Amygdala (tissue), 56 donors: ENCODE measurements around the gene ERCC8.
"Not testable (repeated sequence)": the region's sequence is repeated elsewhere in the genome, so short reads cannot be mapped to it uniquely, and the experiment has no call there.

Experiments
- DNase-seq, 56 donors: peaks; one replicate each; lab custom pipeline; 2025; lab: John Stamatoyannopoulos, UW

ERCC8 gene

DNA sequence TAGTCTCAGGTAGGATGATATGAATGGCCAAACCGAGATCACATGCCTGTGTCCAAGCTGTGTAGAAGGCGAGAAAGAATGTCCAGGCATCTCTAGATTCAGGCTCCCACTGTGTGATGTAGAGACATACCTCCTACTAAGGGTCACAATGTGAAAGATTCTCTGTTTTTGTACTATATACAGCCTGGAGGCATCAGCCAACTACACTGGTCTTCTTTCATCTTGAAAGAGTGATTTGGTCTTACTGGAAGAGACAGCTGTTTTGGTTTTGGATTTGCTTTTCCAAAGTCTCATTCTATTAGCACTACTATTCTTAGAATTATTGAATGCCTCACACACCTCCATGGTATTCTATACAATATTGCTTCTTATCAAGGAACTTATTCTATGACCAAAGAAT, 26.4 kb downstream of the ERCC8 start:
- DNase-seq: no peak

DNA sequence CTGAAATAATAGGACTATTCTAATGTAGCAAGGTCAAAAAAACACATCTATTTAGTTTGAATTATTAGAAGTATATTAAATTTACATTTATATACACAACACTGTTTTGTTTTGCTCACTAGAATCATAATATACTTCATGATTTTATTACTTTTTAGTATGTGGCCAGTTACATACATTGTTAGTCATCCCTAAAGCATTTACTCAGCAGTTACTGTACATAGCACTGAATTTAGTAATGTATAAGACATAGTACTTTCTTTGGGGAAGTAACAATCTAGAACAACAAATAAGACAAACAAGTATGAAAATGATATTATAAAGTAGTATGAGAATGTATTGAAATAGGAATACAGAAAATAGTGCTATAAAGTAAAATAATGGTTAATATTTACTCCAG, 28.2 kb downstream of the ERCC8 start:
- no peak for DNase-seq

DNA sequence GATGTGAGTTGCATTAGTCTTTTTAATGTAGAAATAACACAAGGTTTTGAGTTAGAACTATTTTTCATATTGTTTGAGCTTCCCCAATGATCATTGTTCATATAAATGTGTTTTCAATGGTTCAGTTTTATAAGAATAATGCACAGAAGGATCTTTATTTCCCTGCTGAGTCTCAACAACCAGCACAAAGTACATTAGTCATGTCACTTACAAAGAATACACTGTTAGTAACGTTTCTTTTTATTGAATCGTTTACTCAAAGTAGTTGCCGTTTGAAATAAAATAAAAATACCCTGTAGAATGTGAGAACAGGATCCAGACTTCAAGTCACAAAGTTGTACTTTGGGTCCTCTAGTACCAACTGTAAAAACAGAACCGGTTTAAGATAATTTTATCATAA, 41.5 kb downstream of the ERCC8 start:
- peak in 1 of 56 donors; percentile 7 for DNase-seq

DNA sequence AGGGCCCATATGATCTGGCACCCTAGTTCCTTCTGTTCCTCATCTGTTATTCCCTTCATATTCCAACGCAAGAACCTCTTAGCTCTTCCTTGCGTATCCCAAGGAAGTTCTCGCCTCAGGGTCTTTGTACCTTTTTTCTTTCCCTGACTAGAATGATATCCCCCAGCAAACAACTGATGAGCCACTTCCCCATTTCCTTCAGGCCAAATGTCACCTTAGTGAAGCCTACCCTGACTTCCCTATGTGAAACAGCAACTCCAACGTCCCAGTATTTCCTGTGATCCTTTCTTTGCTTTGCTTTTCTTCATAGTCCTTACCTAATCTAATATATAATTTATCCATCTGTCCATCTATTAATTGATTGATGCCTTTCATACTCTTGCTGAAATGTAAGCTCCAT, 47.9 kb downstream of the ERCC8 start:
- DNase-seq: no peak

DNA sequence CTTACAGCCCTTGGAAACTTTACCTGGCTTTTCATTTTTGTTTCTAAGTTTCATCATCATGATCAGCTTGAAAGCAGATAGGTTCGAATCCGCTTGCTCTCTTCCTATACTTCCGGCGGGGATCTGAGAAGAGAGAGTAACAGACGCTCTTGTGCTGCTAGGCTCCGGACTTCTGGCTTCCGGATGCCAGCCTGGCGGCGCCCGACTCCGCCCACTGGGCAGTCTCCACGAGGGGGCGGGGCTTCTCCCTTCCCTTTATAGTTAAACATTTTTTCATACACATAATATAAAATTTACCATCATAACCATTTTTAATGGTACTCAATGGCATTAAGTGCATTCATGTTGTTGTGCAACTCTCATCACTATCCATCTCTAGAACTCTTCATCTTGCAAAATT, 51.3 kb downstream of the ERCC8 start:
- DNase-seq: no peak

DNA sequence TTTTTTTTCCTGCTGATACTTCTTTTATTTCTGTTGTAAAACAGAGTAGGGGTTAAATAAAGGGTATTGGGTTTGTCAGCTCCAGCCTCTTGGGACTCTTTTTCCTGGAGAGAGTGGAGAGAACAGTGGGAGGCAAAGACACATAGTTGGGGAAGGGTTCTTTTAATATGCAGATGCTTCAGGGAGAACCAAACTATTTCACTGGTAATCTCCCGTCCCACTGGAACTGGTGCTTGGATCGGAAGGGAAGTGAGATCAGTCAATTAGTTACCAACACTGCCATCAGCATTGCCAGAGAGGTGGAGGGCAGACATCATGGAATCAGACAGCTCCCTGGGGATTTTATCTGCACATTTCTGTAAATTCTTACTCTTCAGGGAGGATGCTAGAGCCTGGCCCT, 53.2 kb downstream of the ERCC8 start:
- no peak for DNase-seq

DNA sequence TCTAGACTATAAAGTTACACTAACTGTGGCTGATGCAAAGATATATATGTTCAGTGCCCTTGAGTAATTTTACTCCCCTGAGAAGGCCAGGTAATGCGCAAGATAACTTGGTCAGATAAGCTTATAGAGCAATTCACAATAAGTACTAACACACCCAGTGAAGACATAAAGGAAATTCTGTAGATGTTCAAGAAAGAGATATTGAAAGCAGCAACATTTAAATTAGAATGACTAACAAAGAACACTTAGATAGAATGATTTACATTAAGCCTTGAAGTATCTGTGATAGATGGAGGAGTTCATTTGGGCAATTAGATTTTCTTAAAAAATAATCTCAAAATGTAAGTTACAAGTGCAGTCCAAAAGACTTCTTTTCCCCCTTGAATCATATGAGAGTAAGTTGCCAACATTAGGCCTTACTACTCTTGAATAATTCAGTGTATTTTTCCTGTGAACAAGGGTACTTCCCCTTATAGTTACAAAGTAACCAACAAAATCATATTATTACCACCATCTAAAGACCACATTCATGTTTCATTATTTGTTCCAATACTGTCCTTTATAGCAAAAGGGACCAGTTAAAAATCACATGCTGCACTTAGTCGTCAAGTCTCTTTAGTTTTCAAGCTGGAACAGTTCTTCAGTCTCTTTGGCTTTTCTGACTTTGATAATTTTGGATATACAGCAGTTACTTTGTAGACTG, 56.4 kb downstream of the ERCC8 start:
- DNase-seq: no peak

DNA sequence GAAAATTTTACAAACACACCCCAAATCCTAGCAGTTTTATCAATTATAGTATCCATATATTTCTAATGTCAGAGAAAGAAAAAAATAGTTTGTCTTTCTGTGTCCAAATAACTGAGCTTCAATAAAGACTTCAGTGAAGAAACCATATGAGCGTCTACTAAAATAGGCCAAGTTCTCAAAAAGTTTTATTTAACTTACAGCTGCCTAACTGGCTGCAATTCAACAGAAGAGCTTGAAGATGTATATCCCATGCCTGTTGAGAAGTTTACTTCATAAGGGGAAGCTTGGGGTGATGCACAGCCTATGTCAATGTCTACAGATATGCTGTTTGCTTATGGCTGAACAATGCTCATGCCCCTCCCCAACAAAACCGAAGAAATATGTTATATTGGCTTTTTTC, 57.1 kb downstream of the ERCC8 start:
- no peak for DNase-seq

DNA sequence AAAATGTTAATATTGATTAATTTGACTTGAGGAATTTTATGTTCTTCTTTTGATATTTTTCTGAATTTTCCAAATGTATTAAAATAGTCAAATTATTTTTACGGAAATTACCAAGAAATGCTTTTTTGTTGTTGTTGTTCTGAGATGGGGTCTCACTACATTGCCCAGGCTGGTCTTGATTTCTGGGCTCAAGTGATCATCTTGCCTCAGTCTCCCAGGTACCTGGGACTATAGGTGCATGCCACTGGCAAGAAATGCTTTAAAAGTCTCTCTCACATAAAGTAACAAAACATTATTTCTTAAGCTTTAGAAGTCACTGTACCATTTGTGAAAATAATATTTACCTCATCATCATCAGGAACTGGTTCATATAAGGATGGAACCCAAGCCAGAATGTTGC, 57.8 kb downstream of the ERCC8 start:
- DNase-seq: no peak

DNA sequence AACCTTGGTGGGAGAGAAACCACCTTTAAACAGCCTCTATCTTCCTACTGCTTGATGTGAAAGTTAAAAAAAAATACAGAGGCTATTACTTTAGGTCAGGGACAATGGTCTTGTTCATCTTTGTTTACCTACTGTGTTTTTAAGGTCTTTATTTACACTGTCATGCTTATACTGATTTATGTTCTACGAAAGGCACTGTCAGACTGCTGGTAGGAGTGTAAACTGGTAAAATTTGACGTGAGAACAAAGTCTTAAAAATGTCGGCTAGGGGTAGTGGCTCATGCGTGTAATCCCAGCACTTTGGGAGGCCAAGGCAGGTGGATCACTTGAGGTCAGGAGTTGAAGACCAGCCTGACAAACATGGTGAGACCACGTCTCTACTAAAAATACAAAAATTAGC, 58.7 kb downstream of the ERCC8 start:
- no peak for DNase-seq

DNA sequence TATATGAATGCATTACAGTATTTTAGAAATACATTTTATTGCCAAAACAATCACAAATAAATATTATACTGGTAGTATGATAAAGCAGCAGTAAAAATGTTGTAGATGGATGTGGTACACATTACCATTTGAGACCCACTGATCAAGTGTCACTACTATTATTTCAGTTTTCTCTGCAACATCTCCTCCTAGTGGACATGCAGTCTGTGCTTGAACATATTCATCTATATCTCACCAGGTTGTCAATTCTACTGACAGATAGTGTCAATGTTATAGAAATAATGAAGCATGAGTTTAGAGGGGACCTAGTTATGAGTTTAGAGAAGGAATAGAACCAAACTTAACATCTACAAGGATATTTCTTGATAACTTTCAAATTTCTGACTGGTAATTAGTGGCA, 61.6 kb downstream of the ERCC8 start:
- DNase-seq: no peak

DNA sequence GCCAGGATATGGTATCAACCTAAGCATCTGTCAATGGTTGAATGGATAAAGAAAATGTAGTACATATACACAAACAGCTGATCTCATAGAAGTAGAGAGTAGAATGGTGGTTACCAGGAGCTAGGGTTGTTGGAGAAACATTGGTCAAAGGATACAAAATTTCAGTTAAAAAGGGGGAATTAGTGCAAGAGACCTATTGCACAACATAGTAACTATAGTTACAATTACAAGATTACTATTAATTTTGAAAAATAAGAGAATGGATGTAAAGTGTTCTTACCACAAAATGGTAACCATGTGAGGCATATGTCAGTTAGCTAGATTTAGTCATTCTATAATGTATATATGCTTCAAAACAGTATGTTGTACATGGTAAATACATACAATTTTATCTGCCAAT, 72.0 kb downstream of the ERCC8 start:
- DNase-seq: no peak

DNA sequence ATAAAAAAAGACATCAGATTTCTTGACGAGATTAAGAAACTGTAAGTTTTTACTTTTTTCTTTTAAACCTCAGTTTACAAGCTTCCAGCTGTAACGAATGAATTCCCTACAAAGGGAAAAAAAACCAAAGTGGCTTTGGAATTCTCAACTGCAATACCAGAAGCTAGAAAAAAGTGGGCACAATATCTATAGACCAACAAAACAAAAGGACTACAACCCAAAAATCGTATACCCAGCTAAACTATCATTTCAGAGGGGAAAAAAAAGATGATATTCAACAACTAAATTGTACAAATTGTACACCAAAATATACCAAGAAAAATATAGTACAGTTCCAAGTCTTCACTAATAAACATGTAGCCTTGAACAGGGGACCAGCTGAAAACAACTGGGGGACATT, 74.0 kb downstream of the ERCC8 start:
- DNase-seq: no peak

DNA sequence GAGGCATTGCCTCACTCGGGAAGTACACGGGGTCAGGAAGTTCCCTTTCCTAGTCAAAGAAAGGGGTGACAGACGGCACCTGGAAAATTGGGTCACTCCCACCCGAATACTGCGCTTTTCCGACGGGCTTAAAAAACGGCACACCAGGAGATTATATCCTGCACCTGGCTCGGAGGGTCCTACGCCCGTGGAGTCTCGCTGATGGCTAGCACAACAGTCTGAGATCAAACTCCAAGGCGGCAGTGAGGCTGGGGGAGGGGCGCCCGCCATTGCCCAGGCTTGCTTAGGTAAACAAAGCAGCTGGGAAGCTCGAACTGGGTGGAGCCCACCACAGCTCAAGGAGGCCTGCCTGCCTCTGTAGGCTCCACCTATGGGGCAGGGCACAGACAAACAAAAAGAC, 84.3 kb downstream of the ERCC8 start:
- DNase-seq: not testable (repeated sequence)

DNA sequence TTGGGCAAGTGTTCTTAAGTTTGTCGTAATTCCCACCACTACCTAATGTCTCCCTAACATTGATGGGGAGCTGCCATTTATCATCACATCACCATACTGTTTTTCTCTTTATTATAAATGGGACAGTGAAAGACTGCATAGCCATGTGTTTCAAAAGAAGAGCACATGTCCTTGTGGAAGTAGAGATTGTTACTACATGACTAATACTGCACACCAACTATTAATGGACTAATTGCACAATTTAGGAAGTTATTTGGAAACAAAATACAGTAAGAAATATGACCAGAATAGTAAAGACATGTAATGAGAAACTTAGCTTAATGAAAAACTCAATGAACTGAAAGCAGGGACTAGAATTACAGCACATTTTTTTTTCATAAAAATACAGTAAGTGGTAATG, 88.8 kb downstream of the ERCC8 start:
- no peak for DNase-seq

DNA sequence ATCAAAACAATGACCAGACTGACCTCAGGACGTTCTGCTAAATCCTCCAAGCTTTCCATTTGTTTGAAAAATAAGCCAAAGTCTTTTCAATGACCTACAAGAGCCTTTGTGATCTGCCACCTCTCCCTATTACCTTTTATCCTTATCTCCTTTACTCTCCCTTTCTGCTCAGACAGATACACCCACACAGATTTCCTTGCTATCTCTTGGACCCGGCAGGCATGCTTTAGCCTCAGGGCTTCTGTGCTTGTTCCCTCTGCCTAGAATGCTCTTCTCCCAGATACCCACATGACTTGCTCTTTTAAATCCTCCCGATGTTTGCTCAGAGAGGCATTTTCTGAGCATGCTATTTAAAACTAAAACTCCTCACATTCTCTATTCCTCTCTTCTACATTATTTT, 91.9 kb downstream of the ERCC8 start:
- DNase-seq: no peak

DNA sequence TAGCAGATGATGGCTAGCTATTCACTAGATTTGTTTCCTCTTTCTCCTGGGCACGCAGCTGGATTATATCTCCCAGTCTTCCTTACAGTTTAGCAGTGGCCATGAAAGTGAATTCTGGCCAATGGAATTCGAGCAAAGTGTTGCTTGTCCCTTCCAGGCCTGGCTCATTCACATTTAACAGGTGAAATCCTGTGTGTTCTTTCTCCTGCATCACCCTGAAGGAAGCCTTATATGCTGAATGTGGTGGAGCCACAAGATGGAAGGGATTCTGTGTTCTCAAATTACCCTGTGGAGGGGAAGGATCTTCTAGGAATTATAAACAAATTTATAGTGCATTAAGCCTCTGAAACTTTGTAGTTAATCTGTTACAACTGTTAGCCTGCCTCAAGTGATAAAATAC, 92.6 kb downstream of the ERCC8 start:
- DNase-seq: no peak

DNA sequence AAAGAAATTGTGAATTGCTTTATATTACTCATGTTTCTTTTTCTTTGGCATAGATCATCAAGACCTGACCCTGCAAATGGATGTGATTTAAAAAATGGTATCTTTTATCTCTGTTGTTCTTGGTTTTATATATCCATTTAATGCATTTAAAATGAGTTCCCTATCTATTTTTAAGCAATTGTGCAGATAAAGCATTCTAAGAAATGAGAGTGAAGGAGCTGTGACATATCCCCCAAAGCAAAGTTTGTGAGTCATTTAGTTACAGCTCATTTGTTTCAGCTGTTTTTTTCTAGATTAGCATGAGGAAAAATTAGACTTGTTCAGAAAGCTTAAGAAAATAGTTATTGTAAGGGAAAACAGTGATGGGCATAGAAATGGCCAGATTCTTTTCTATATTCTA, 93.2 kb downstream of the ERCC8 start:
- no peak for DNase-seq

DNA sequence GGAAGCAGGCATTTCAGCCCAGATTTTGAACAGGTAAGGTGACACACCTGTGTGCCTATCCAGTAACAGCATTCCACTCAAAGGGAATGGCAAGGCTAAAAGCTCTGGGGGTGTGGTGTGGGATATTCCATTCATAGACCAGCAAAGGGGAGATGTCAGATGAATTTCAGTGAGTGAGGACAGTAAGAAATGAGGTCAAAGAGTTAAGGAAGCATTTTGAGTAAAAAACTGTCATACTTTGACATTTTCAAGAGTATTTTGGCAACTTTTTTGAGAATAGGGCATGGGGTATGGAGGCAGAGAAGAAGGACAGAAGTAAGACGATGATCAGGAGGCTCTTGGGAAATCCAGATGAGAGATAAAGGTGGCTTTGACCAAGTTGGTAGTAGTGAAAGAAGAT, 98.6 kb downstream of the ERCC8 start:
- no peak for DNase-seq

DNA sequence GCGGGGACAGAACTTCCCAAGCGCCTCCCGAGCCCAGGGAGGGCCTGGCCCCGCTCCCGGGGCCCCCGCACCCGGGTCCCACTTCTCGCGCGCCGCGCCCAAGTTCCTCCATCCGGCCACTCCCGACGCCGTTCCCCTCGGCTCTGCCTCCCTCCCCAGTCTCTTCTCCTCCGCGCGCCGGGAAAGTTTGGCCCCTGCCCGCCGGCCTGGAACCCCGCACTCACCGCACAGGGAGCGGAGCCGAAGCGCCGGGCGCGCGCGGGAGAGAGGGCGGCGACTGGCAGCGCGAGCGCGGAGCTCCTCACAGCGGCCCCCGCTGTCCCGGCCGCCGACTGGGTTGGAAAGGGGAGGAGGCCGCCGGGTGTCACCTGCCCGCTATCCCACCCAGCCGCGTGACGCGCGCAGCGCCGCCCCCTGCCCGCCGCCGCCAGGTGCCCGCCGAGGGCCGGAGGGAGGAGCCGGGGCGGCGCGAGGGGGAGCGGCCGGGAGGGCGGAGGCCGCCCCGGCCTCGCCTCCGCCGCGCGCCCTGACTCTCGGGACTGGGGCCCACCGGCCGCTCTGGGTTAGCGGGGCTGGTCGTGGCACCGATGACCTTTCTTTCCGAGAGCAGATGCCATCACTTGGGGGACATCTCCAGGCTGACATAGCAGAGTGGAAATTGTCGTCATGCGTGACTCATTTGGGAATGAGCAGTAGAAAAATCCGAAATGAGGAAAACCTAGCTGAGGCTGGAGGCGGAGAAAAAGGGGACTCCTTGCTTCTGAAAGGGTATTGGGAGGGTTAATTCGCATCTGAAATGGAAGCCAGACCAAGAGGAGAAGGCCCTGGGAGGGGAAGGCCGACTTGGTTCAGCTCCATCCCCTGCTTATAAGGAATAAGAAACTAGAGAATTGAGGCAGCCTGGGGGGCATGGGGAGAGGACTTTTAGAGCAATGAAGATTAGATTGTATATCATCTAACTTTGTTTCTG, 100.6 kb downstream of the ERCC8 start, which contains the start of gene ELOVL7:
Gene ELOVL7 (minus strand): TSS at position 334 of the 970 bp plus-strand sequence. CDS start 56,872 bp downstream, outside the sequence.
- DNase-seq: peak in 47 of 56 donors; percentile 7 to 84 (median 49)

DNA sequence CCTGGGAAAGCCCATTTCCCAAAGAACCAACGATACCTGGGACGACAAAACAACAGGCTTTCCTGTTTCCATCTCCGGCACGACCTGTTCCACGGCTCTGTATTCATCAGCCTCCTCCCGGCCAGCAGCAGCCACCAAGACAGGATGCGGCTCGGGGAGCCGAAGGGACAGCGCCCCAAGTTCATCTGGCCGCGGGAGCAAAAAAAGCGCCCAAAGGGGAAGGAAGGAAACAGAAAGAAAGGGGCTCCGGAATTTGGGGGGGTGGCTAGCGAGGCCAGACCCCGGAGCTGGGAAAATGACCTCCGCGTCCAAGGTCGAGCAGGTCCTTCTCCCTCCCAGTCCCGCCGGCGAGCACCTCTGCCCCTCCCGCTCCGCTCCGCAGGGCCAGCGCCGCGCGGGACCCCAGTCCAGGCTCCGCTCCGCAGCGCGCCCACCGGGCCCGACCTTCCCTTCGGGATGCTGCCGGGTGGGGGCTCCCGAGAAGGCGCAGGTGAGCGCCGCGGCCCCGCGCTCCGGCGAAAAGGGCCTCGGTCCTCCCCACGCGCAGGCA, 101.4 kb downstream of the ERCC8 start:
- DNase-seq: peak in 15 of 56 donors; percentile 10 to 51 (median 20)
